PC-3 (cell line): ENCODE results near the gene WNK2. TPM values are rescaled to one million over a fixed set of nuclear protein-coding genes. Genes with fewer than 3 reads are reported as not detected.

Experiments used
- ATAC-seq: fragments of 200-7000 bp; cut with Tn5 transposase; 2 replicates; pipeline ENCODE4 v1.9.1; 2020; ENCODE audit warnings: mild to moderate bottlenecking, moderate library complexity
- BruUV-seq: library from RNA; stranded (reverse); fragments of 400-500 nt; replicated peaks from 2 replicates; lab custom pipeline; 2021; lab: Mats Ljungman, UMichigan
- CTCF ChIA-PET: fragments of 300-600 bp; sonication (Branson Sonifier 250); formaldehyde crosslinking; loops from one replicate; lab custom pipeline; 2022; ENCODE audit warnings: antibody characterized with exemption; lab: Charles Lee
- POLR2A ChIA-PET: fragments of 300-600 bp; sonication (Branson Sonifier 250); formaldehyde crosslinking; loops from one replicate; lab custom pipeline; 2022; ENCODE audit warnings: antibody characterized with exemption; ENCODE audit not compliant: unreplicated experiment; lab: Charles Lee
- DNase-seq: peaks from one replicate; pipeline ENCODE4 v3.0.0-alpha.2; 2015
- H2AFZ ChIP-seq: fragments of 300-600 bp; sonication (generic); 2 replicates; pipeline ENCODE4 v1.6.0; 2016; ENCODE audit warnings: antibody characterized with exemption, low read length
- H3F3A ChIP-seq: fragments of 300-600 bp; sonication (generic); one replicate; pipeline ENCODE4 v1.6.0; 2017; ENCODE audit warnings: antibody characterized with exemption, low read length, control low read depth, mild to moderate bottlenecking; ENCODE audit not compliant: unreplicated experiment
- H3K27ac ChIP-seq: fragments of 300-600 bp; sonication (generic); 2 replicates; pipeline ENCODE4 v1.5.1; 2016; ENCODE audit warnings: mild to moderate bottlenecking, low read length
- H3K27me3 ChIP-seq: fragments of 300-600 bp; sonication (generic); 2 replicates; pipeline ENCODE4 v1.6.1; 2016; ENCODE audit warnings: low read length, mixed read lengths
- H3K36me3 ChIP-seq: fragments of 300-600 bp; sonication (generic); 2 replicates; pipeline ENCODE4 v1.6.1; 2016; ENCODE audit warnings: low read depth, mixed run types, low read length, mixed read lengths
- H3K4me1 ChIP-seq: fragments of 300-600 bp; sonication (generic); 2 replicates; pipeline ENCODE4 v1.5.1; 2016; ENCODE audit warnings: low read length; ENCODE audit not compliant: insufficient read depth
- H3K4me2 ChIP-seq: fragments of 300-600 bp; sonication (generic); 2 replicates; pipeline ENCODE4 v1.6.0; 2016; ENCODE audit warnings: low read length
- H3K4me3 ChIP-seq: fragments of 300-600 bp; sonication (generic); 2 replicates; pipeline ENCODE4 v1.5.1; 2016; ENCODE audit warnings: mild to moderate bottlenecking, low read length, mixed read lengths
- H3K79me2 ChIP-seq: fragments of 300-600 bp; sonication (generic); 2 replicates; pipeline ENCODE4 v1.6.1; 2017; ENCODE audit warnings: low read length, mixed read lengths
- H3K9ac ChIP-seq: fragments of 300-600 bp; sonication (generic); 2 replicates; pipeline ENCODE4 v1.6.0; 2016; ENCODE audit warnings: mild to moderate bottlenecking, low read length
- H3K9me2 ChIP-seq: fragments of 300-600 bp; sonication (generic); replicated peaks from 2 replicates; pipeline ENCODE4 v1.6.1; 2016; ENCODE audit warnings: mixed run types, low read length, mixed read lengths
- H3K9me3 ChIP-seq: fragments of 300-600 bp; sonication (generic); 2 replicates; pipeline ENCODE4 v1.6.1; 2016; ENCODE audit warnings: low read length, mixed read lengths
- H4K20me1 ChIP-seq: fragments of 300-600 bp; sonication (generic); 2 replicates; pipeline ENCODE4 v1.6.1; 2016; ENCODE audit warnings: low read length, mixed read lengths
- EZH2 ChIP-seq: fragments of 300-600 bp; sonication (generic); IDR thresholded peaks from one replicate; pipeline ENCODE4 v1.6.1; 2017; ENCODE audit warnings: antibody characterized with exemption, mild to moderate bottlenecking, low read length; ENCODE audit not compliant: unreplicated experiment
- EZH2phosphoT487 ChIP-seq: fragments of 300-600 bp; sonication (generic); IDR thresholded peaks from 2 replicates; pipeline ENCODE4 v1.6.1; 2018; ENCODE audit warnings: mild to moderate bottlenecking, antibody characterized with exemption, low read length, borderline replicate concordance
- intact Hi-C: fragments of 100-400 bp; cut with micrococcal nuclease; formaldehyde crosslinking; loops from 2 replicates; pipeline ENCODE4 v1.9.0; 2023
- total RNA-seq: library from RNA; depleted of rRNA; stranded (reverse); fragments of >200 nt; gene quantifications from 2 replicates; pipeline ENCODE4 v1.2.3, GENCODE V29; 2014
- TF ChIP-seq, protein P1 (sequence below): fragments of 300-600 bp; sonication (generic); conservative IDR thresholded peaks from 2 replicates; pipeline ENCODE4 v1.5.1; 2017; ENCODE audit warnings: antibody characterized with exemption, low read depth, mild to moderate bottlenecking, low read length

The WNK2 gene
- total RNA-seq, 1 experiment from 2014 or later: 11.7 TPM

DNA sequence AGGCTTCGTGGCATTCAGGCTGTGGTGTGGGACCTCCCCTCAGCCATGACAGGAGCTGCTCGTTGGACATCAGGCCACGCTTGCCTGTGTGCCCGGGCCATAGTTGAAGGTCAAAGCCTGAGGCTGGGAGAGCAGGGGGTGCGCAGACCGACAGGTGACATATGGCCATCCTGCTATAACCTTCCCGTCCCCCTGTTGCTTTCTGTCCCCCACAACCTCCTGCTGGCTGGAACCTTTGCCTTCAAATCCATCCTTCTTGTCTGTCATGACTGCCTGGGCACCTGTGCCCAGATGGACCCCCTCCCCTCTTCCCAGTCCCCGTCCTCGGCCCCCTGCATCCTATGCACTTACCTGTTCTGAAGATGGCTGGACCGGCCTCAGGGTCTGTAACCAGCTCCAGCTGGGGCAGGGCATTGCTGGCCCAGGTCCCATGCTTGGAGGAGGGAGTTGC is 83.2 kb downstream of the WNK2 start:
- Histone ChIP-seq H3K9ac (no peak overlapping the region), H3K4me1 (no peaks in the 10 kb centered on the region), H3K9me2 (no peaks in the 10 kb centered on the region), H4K20me1 (no peaks in the 10 kb centered on the region), H3K79me2 (no peaks in the 10 kb centered on the region), H3K9me3 (no peaks in the 10 kb centered on the region), H2AFZ (no peak overlapping the region), H3F3A (no peaks in the 10 kb centered on the region), H3K4me2 (no peak overlapping the region), H3K36me3 (no peaks in the 10 kb centered on the region), H3K27ac (no peak overlapping the region), H3K4me3 (no peak overlapping the region), H3K27me3 (no peaks in the 10 kb centered on the region)
- CTCF ChIA-PET: no interaction called here
- ATAC-seq (no peak), DNase-seq (no peak)
- POLR2A ChIA-PET: no interaction called here
- intact Hi-C loops: no loop called here
- BruUV-seq: no TSS peak
- TF ChIP-seq EZH2 (no peak), EZH2phosphoT487 (no peak)
- TF ChIP-seq, protein P1, sequence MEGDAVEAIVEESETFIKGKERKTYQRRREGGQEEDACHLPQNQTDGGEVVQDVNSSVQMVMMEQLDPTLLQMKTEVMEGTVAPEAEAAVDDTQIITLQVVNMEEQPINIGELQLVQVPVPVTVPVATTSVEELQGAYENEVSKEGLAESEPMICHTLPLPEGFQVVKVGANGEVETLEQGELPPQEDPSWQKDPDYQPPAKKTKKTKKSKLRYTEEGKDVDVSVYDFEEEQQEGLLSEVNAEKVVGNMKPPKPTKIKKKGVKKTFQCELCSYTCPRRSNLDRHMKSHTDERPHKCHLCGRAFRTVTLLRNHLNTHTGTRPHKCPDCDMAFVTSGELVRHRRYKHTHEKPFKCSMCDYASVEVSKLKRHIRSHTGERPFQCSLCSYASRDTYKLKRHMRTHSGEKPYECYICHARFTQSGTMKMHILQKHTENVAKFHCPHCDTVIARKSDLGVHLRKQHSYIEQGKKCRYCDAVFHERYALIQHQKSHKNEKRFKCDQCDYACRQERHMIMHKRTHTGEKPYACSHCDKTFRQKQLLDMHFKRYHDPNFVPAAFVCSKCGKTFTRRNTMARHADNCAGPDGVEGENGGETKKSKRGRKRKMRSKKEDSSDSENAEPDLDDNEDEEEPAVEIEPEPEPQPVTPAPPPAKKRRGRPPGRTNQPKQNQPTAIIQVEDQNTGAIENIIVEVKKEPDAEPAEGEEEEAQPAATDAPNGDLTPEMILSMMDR: no peak

DNA sequence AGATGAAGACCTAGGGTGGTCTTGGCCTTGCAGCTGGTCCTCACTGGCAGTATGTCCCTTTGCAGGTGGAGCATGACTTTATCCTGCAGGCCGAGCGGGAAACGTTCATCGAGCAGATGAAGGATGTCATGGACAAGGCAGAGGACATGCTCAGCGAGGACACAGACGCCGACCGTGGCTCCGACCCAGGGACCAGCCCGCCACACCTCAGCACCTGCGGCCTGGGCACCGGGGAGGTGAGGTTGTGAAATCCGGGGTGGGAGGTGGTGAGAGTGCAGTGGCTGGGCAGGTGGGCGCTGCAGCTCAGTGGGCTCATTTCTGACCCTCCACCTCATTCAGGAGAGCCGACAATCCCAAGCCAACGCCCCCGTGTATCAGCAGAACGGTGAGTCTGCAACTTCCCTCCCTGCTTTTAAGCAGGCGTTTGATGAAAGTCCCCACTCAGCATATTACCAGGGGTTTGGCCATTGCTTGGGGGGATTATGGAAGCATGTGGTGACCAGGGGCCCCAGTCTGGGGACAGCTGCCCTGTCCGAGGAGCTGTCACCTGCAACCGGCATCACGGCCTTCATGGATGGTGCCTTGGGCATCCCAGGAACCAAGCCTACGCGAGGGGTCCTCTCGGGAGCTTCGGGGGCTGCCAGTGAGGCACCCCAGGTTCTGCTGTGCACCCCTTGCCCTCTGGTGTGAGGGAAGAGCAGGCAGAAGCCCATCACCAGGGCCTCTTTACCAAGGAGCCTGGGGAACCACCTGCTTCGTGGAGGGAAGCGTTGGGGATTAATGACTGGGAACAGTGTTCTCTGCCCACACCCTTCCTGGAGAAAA is 84.0 kb downstream of the WNK2 start:
- CTCF ChIA-PET: no interaction called here
- TF ChIP-seq EZH2: no peak
- TF ChIP-seq, protein P1: no peak
- no peak for TF ChIP-seq EZH2phosphoT487

More for the DNA sequence above, 84.0 kb downstream of the WNK2 start:
- Histone ChIP-seq H3K9me3 (no peaks in the 10 kb centered on the region), H3K36me3 (no peaks in the 10 kb centered on the region), H3K4me2 (no peak overlapping the region), H3K4me3 (no peak overlapping the region), H4K20me1 (no peaks in the 10 kb centered on the region), H3K79me2 (no peaks in the 10 kb centered on the region), H3K27me3 (no peaks in the 10 kb centered on the region), H3K9me2 (no peaks in the 10 kb centered on the region), H3F3A (no peaks in the 10 kb centered on the region), H3K4me1 (no peaks in the 10 kb centered on the region), H2AFZ (no peak overlapping the region), H3K27ac (no peak overlapping the region), H3K9ac (no peak overlapping the region)
- no TSS peak for BruUV-seq
- DNase-seq (no peak), ATAC-seq (no peak)
- intact Hi-C loops: no loop called here
- POLR2A ChIA-PET: no interaction called here
